ENCODE results near the gene GRID1. TPM values are rescaled to one million over a fixed set of nuclear protein-coding genes. Genes with fewer than 3 reads are reported as not detected.

Gene GRID1
- total RNA-seq, 1 donor from 2014 or later = 0.75 TPM

GRCh38 chr10:86007171-86007570 is 359.4 kb downstream of the GRID1 start:
- H3K4me2 ChIP-seq (ENCODE audit: low read length) = no peak overlapping the region
- no peaks in the 10 kb centered on the region for H3K36me3 ChIP-seq (ENCODE audit: insufficient read depth, low read length)
- Mint-ChIP-seq H3K9me3 (ENCODE audit: unreplicated experiment) (no peaks in the 10 kb centered on the region), H3K4me1 (ENCODE audit: low read depth, unreplicated experiment) (no peaks in the 10 kb centered on the region), H3K27me3 (ENCODE audit: low read depth, unreplicated experiment) (no peaks in the 10 kb centered on the region), H3K4me3 (ENCODE audit: unreplicated experiment) (no peak overlapping the region), H3K36me3 (ENCODE audit: low read depth, unreplicated experiment) (no peaks in the 10 kb centered on the region), H3K27ac (ENCODE audit: unreplicated experiment) (no peak overlapping the region)
- FAIRE-seq = no peak
- no peak overlapping the region for H2AFZ ChIP-seq (ENCODE audit: low read depth, low read length)
- H3K9ac ChIP-seq (ENCODE audit: low read length) = no peak overlapping the region
- no peaks in the 10 kb centered on the region for H3K79me2 ChIP-seq (ENCODE audit: insufficient read depth, low read length)
- no peaks in the 10 kb centered on the region for H3K27me3 ChIP-seq (ENCODE audit: insufficient read depth, low read length)
- no peak overlapping the region for H3K27ac ChIP-seq (ENCODE audit: low read depth, low read length)
- H4K20me1 ChIP-seq (ENCODE audit: insufficient read depth, low read length) = no peaks in the 10 kb centered on the region
- DNase-seq (ENCODE audit: low read depth) = no peak
- no peaks in the 10 kb centered on the region for H3K4me1 ChIP-seq (ENCODE audit: insufficient read depth, low read length)
- no peak for TF ChIP-seq EZH2 (IDR thresholded peaks at IDR 0.05; ENCODE audit: insufficient read depth, low read length)
- TF ChIP-seq, protein P1, sequence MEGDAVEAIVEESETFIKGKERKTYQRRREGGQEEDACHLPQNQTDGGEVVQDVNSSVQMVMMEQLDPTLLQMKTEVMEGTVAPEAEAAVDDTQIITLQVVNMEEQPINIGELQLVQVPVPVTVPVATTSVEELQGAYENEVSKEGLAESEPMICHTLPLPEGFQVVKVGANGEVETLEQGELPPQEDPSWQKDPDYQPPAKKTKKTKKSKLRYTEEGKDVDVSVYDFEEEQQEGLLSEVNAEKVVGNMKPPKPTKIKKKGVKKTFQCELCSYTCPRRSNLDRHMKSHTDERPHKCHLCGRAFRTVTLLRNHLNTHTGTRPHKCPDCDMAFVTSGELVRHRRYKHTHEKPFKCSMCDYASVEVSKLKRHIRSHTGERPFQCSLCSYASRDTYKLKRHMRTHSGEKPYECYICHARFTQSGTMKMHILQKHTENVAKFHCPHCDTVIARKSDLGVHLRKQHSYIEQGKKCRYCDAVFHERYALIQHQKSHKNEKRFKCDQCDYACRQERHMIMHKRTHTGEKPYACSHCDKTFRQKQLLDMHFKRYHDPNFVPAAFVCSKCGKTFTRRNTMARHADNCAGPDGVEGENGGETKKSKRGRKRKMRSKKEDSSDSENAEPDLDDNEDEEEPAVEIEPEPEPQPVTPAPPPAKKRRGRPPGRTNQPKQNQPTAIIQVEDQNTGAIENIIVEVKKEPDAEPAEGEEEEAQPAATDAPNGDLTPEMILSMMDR (IDR thresholded peaks at IDR 0.05; ENCODE audit: insufficient read depth, low read depth, low read length) = no peak
- no peaks in the 10 kb centered on the region for H3K9me3 ChIP-seq (ENCODE audit: insufficient read depth, low read depth, low read length)
- no peak overlapping the region for H3K4me3 ChIP-seq (ENCODE audit: insufficient read depth, low read depth, low read length)

DNA sequence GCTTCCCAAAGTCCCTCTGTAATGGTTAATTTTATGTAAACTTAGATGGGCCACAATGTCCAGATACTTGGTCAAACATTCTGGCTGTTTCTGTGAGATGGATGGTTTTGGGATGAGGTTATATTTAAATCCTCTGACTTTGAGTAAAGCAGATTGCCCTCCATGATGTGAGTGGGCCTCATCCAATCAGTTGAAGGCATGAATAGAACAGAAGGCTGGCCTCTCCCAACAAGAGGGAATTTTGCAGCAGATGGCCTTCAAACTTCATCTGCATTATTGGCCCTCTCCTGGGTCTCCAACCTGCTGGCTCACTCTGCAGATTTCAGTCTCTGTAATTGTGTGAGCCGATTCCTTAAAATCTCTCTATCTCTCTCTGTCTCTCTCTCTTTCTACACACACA is 362.3 kb downstream of the GRID1 start:
- H3K27ac ChIP-seq (ENCODE audit: low read depth, low read length) = no peak overlapping the region
- no peak overlapping the region for H3K9ac ChIP-seq (ENCODE audit: low read length)
- Mint-ChIP-seq H3K9me3 (ENCODE audit: unreplicated experiment) (no peaks in the 10 kb centered on the region), H3K4me3 (ENCODE audit: unreplicated experiment) (no peak overlapping the region), H3K27me3 (ENCODE audit: low read depth, unreplicated experiment) (no peaks in the 10 kb centered on the region), H3K36me3 (ENCODE audit: low read depth, unreplicated experiment) (no peaks in the 10 kb centered on the region), H3K27ac (ENCODE audit: unreplicated experiment) (no peak overlapping the region), H3K4me1 (ENCODE audit: low read depth, unreplicated experiment) (no peaks in the 10 kb centered on the region)
- no peak for TF ChIP-seq EZH2 (IDR thresholded peaks at IDR 0.05; ENCODE audit: insufficient read depth, low read length)
- TF ChIP-seq, protein P1 (IDR thresholded peaks at IDR 0.05; ENCODE audit: insufficient read depth, low read depth, low read length) = no peak
- DNase-seq (ENCODE audit: low read depth) = no peak
- no peak for FAIRE-seq
- H4K20me1 ChIP-seq (ENCODE audit: insufficient read depth, low read length) = no peaks in the 10 kb centered on the region
- no peak overlapping the region for H3K4me3 ChIP-seq (ENCODE audit: insufficient read depth, low read depth, low read length)
- H3K9me3 ChIP-seq (ENCODE audit: insufficient read depth, low read depth, low read length) = no peaks in the 10 kb centered on the region
- no peaks in the 10 kb centered on the region for H3K4me1 ChIP-seq (ENCODE audit: insufficient read depth, low read length)
- H3K36me3 ChIP-seq (ENCODE audit: insufficient read depth, low read length) = no peaks in the 10 kb centered on the region
- H3K27me3 ChIP-seq (ENCODE audit: insufficient read depth, low read length) = no peaks in the 10 kb centered on the region
- H3K4me2 ChIP-seq (ENCODE audit: low read length) = no peak overlapping the region
- no peaks in the 10 kb centered on the region for H3K79me2 ChIP-seq (ENCODE audit: insufficient read depth, low read length)
- H2AFZ ChIP-seq (ENCODE audit: low read depth, low read length) = no peak overlapping the region

DNA sequence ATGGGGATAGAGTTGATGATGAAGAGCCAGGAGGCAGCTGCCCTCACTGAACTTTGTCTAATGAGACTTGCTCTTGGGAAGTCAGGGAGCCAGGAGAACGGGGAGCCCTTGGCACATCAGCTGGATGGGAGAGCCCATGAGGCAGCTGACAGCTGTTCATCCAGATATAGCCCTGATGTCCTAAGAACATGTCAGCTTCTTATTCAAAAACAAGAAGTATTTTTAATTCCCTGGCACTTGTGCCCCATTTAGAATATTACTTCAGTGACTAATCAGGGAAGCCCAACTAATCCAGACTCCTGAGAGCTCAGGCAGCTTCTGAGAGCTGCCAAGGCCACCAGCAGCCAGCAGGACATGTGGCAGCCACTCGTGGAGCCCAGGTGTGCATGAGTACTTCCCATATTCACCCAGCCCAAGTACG is 363.4 kb downstream of the GRID1 start:
- DNase-seq (ENCODE audit: low read depth) (no peak), FAIRE-seq (no peak)
- H4K20me1 ChIP-seq (ENCODE audit: insufficient read depth, low read length) = no peaks in the 10 kb centered on the region
- H2AFZ ChIP-seq (ENCODE audit: low read depth, low read length) = no peak overlapping the region
- H3K36me3 ChIP-seq (ENCODE audit: insufficient read depth, low read length) = no peaks in the 10 kb centered on the region
- H3K27me3 ChIP-seq (ENCODE audit: insufficient read depth, low read length) = no peaks in the 10 kb centered on the region
- no peak overlapping the region for H3K4me3 ChIP-seq (ENCODE audit: insufficient read depth, low read depth, low read length)
- Mint-ChIP-seq H3K4me3 (ENCODE audit: unreplicated experiment) (no peak overlapping the region), H3K27ac (ENCODE audit: unreplicated experiment) (no peak overlapping the region), H3K27me3 (ENCODE audit: low read depth, unreplicated experiment) (no peaks in the 10 kb centered on the region), H3K4me1 (ENCODE audit: low read depth, unreplicated experiment) (no peaks in the 10 kb centered on the region), H3K9me3 (ENCODE audit: unreplicated experiment) (peaks cover 3% of the 10 kb centered on the region), H3K36me3 (ENCODE audit: low read depth, unreplicated experiment) (no peaks in the 10 kb centered on the region)
- no peak overlapping the region for H3K9ac ChIP-seq (ENCODE audit: low read length)
- H3K79me2 ChIP-seq (ENCODE audit: insufficient read depth, low read length) = no peaks in the 10 kb centered on the region
- no peak overlapping the region for H3K4me2 ChIP-seq (ENCODE audit: low read length)
- H3K4me1 ChIP-seq (ENCODE audit: insufficient read depth, low read length) = no peaks in the 10 kb centered on the region
- no peaks in the 10 kb centered on the region for H3K9me3 ChIP-seq (ENCODE audit: insufficient read depth, low read depth, low read length)
- H3K27ac ChIP-seq (ENCODE audit: low read depth, low read length) = no peak overlapping the region
- TF ChIP-seq, protein P1 (IDR thresholded peaks at IDR 0.05; ENCODE audit: insufficient read depth, low read depth, low read length) = no peak
- no peak for TF ChIP-seq EZH2 (IDR thresholded peaks at IDR 0.05; ENCODE audit: insufficient read depth, low read length)
